IPS-NIHi7 (cell line): Measurements from ENCODE around the gene SLC25A46.
"Not testable (repeated sequence)": the region's sequence is repeated elsewhere in the genome, so short reads cannot be mapped to it uniquely, and the experiment has no call there.

Experiments used
- DNase-seq: peaks from one replicate; pipeline ENCODE4 v3.0.0; 2012; ENCODE audit warnings: mixed read lengths; ENCODE audit errors: extremely low spot score

SLC25A46 gene

DNA sequence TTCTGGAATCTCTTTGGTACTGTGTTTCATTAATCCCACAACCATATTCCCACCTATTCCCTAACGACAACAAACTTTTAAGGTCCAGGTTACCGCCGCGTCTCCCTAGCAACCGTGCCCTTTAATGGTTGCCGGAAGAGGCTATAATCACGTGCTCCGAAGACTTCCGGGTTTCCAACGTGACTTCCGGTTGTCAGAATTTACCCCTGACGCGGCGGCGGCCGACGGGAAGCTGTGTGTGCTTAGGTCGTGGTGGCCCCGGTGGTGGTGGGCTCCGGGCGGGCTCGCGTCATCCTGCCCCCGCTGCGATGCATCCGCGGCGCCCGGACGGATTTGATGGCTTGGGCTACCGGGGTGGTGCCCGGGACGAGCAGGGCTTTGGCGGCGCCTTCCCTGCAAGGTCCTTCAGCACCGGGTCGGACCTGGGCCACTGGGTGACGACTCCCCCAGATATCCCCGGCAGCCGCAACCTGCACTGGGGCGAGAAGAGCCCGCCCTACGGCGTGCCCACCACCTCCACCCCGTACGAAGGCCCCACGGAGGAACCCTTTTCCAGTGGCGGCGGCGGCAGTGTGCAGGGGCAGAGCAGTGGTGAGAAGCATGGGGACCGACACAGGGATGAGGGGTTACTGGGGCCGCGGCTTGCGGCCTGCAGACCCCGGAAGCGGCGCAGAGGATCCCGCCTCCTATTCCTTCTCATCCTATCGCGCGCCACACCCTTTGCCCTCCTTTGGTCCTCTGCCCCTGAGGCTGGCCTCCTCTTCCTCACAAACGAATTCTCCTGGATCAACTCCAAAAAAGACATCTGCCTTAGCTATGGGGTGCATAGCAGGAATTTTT, at the start of gene SLC25A46:
TSS of gene SLC25A46 (plus strand) at position 196 of the 840 bp plus-strand sequence. CDS start at position 309, 113 bp downstream.
- peak; percentile 85 for DNase-seq

DNA sequence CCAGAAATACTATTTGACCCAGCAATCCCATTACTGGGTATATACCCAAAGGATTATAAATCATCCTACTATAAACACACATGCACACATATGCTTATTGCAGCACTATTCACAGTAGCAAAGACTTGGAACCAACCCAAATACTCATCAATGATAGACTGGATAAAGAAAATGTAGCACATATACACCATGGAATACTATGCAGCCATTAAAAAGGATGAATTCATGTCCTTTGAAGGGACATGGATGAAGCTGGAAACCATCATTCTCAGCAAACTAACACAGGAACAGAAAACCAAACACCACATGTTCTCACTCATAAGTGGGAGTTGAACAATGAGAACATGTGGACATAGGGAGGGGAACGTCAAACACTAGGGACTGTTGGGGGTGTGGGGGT, 48.2 kb upstream of the SLC25A46 start:
- DNase-seq = not testable (repeated sequence)

DNA sequence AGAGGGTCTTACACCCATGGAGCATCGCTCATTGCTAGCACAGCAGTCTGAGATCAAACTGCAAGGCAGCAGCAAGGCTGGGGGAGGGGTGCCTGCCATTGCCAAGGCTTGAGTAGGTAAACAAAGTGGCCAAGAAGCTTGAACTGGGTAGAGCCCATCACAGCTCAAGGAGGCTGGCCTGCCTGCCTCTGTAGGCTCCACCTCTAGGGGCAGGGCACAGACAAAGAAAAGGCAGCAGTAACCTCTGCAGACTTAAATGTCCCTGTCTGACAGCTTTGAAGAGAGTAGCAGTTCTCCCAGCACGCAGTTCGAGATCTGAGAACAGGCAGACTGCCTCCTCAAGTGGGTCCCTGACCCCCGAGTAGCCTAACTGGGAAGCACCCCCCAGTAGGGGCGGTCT, 46.1 kb upstream of the SLC25A46 start:
- DNase-seq = not testable (repeated sequence)

DNA sequence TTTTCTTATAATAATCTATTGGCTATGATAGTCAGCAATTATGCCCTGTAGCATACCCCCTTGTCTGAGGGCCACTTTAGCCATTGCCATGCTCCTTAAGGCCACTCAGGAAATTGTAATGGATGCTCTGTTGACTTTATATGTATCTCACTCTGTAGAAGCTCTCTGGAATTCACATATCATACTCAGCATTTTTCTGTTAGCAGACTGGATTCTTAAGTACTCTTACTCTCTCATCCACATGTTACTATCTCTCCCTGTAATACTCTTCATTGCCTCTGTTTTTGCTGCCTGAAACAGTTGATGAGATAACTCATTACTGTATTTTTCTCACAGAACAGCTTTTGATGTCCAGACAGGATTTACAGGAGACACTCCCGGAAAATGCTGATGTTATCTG, 36.5 kb upstream of the SLC25A46 start:
- no peak for DNase-seq

DNA sequence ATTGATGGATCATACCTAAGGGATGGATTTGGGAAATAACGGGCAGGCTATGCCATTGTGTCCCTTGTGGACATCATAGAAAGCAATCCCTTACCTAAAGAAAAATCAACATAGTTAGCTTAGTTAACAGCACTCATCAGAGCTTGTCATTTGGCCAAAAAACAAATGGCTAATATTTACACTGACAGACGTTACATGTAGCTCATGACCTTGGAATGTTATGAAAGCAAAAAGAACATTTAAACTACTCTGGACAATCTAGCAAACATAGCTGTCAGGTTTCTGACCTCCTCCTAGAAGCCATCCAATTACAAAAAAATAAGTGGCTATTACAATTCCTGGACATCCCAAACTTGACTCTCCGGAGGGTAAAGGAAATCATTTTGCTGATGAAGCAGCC, 36.1 kb upstream of the SLC25A46 start:
- no peak for DNase-seq

DNA sequence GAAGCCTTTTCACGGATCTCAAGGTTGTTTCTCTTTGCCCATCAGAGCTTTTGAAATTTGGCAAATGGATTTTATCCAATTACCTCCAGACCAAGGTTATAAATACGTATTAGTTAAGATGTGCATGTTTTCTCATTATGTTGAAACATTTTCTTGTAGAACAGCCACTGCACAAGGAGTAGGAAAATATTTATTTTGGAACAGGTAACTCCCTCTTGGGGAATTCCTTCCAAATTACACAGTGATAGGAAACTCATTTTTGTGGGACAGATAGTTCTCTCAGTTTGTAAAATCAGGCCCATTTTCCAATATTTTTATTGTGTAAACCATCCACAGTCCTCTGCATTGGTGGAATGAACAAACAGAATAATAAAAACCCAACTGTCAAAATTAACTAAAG, 35.3 kb upstream of the SLC25A46 start:
- DNase-seq = no peak

DNA sequence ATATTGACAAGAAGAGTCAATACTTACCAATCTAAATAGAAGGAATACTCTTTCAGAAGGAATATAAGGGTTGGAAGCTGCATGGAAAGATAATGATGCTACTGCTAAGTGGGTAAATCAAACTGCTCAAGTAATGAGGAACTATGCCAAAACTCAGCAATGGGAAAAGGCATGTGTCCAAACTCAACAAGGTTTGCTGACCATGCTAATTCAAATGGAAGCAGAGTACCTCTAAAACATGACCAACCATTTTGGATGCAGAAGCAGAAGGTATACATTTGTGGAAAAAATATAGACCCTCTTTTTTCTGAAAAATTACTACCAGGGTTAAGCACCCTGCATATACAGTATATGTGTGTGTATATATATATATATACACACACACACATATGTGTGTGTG, 33.5 kb upstream of the SLC25A46 start:
- no peak for DNase-seq

DNA sequence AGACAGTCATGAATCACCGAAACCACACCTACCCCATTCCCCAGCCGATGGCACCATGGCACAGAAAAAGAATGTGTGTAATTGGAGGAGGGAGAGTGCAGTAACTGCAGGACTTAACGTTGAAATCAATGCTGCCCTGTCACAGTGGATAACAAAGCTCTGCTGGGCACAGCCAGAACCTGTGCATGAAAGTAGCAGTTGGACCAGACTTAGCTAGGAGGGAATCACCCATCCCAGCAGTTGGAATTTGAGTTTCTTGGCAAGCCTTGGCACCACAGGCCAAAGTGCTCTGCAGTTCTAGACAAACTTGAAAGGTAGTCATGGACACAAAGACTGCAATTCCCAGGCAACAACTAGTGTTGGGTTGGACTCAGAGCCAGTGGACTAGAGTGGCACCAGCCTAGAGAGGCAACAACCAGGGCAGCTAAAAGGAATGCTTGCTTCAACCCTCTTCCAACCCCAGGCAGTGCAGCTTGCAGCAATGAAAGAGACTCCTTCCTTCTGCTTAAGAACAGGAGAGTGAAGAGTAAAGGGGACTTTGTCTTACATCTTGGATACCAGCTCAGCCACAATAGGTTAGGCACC, 31.5 kb upstream of the SLC25A46 start:
- no peak for DNase-seq

DNA sequence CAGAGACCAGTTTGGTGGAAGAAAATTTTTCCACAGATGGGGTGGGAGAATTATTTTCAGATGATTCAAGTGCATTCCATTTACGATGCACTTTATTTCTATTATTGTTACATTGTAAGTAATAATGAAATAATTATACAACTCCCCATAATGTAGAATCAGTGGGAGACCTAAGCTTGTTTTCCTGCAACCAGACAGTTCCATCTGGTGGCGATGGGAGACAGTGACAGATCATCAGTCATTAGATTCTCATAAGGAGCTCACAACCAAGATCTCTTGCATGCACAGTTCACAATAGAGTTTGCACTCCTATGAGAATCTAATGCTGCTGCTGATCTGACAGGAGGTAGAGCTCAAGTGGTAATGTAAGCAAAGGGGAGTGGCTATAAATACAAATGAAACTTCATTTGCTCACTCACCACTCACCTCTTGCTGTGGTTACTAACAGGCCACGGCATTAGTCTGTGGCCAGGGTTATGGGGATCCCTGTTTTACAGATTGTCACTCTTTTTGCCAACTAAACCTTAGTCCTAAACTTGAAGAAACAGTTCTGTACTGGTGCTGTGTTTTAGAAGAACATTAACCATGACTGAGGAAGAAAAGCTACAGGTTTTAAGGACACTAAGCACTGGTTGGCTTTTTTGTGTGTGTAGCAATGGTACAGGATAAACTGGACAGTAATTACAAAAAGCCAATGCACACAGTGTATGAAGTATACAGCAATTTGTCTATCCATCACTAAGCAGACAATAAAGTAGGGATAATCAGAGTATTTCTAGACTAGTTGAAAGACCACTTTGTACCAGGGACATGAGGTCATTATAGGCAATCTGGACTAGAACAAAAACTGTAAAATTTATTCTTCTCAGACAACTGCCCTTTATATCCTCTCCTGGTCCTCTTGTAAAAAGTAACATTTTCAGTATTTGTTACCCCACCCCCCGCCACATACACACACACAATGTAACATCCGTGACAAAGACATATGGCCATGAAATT, 22.3 kb upstream of the SLC25A46 start:
- DNase-seq = no peak

DNA sequence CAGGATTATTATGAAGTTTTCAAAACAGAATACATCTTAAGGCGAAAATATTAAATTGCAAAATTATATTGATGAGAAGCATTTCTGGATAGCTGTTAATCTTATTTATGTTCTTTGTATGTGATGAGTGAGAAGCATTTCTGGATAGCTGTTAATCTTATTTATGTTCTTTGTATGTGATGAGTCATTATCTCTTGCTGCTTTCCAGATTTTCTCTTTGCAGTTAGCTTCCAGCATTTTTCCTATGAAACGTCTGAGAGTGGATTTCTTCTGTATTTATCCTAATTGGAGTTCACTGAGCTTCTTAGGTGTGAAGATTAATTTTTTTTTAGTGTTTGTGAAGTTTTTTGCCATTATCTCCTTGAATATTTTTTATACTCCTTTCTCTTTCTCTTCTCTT, 20.5 kb upstream of the SLC25A46 start:
- no peak for DNase-seq

DNA sequence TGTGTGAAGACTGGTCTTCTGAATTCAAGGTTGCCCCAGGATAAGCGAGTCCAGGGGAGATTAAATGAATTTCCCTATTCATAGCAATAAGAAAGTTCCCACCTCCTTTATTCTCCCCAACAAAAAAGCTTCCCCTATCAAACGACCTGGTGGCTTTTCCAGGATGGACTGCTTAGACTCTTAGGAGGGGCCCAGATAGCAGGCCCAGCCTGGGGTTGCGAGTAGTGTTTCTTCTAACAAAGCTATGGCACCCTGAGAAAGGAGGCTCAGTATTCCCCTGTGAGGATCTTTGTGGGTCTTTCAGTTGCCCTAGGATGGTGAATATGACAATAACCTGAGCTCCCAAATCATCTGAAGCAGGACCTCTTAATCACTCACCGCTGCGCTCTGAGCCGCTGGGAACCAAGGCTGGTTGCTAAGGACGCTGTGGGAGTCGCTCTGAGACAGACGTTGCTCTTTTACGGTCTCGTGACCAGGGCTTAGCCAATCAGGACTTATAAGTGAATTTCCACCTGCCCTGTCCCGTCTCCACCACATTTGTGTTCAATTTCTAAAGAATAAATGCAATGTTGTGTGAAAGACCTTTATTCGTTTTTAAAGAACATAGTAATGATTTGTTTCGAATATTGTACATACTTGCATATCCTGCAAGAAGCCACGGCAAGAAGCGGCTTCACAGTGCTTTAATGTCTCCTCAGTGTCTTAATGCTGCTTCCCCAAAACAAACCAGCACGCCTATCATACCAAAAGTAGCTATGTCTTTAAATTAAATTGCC, 12.4 kb upstream of the SLC25A46 start, which contains the start of gene TMEM232:
TSS of gene TMEM232 (minus strand) at position 423 of the 776 bp plus-strand sequence. CDS start 59,319 bp downstream, outside the sequence.
- DNase-seq = peak; percentile 87

DNA sequence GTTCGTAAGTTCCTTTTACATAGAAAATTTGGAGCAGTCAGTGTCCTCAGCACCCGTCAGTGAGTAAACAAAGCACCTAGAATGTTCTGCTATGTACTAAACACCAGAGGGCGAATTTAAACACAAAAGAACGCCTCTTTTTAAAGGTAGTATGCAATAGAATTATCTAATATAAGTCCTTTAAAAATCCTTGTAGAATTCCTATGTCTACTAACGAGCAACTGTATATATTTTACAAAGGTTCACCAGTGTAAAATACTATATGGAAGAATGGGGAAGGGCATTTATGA, 11.8 kb upstream of the SLC25A46 start:
- no peak for DNase-seq

DNA sequence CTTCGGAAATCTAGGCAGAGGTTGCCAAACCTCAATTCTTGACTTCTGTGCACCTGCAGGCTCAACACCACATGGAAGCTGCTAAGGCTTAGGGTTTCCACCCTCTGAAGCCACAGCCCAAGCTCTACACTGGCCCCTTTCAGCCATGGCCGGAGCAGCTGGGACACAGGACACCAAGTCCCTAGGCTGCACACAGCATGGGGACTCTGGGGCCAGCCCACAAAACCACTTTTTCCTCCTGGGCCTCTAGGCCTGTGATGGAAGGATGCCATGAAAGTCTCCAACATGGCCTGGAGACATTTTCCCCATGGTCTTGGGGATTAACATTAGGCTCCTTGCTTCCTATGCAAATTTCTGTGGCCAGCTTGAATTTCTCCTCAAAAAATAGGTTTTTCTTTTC, 7.3 kb upstream of the SLC25A46 start:
- DNase-seq = not testable (repeated sequence)

DNA sequence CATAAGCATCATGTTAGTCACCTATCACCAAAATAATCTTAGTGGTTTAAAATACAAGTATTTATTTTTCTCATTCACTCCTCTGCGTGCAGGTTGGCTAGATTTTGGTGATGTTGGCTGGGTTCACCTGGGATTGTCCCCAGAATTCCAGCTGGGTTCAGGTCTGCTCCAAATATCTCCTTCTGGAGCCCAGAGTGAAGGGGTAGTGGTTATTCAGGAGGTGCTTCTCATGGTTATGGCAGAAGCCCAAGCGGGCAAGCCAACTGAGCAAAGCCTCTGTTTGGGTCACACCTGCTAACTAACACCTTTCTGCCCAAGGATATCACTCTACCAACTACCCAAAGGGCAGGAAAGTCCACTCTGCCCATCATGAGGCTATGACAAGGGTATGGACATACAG, 4.7 kb upstream of the SLC25A46 start:
- no peak for DNase-seq

DNA sequence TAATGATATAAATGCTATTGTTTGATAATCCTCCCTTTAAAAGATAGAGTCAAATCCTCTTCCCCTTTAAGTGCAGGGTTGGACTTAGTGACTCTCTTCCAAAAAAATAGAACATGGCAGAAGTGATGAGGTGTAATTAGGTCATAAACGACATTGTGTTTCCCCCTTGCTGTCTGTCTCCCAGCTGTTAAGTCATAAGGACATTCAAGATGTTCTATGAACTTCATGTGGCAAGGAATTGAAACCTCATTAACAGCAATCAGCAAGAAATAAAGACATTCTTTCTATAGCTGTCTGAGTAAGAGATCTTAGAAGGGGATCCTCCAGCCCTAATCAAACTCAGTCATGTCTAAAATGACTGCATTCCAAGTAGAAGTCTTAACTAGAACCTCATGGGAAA, 3.3 kb upstream of the SLC25A46 start:
- no peak for DNase-seq

DNA sequence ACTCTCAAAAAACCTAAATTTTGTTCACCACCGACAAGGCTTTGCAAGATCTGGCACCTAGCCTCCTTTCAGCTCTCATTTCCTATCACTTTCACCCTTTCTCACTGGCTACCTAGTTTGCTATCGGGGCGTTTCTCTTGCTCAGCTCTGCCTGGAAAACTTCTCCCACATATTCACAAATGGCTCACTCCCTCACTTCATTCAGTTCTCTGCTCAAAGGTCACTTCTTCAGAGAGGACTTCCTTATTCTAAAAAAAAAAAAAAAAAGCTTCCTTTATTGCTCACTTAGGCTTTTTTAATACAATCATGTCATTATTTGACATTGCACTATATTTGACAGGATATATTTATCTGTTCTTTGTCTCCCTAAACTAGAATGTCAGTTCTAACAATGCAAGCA, 2.1 kb upstream of the SLC25A46 start:
- no peak for DNase-seq

DNA sequence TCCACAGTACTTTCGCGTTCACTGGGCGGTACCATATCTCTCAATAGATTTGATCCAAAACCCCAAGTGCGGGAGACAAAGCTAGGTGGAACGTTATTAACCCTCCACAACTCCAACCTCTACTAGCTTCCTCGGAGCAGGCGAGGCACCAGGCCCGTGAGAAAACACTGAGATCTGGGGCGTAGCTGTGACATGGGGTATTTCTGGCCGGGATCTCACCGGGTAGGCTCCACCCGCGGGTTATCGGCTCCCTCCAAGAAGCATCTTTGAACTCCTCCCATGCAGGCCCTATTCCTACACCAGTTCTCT, 350 bp upstream of the SLC25A46 start:
- peak; percentile 57 for DNase-seq

DNA sequence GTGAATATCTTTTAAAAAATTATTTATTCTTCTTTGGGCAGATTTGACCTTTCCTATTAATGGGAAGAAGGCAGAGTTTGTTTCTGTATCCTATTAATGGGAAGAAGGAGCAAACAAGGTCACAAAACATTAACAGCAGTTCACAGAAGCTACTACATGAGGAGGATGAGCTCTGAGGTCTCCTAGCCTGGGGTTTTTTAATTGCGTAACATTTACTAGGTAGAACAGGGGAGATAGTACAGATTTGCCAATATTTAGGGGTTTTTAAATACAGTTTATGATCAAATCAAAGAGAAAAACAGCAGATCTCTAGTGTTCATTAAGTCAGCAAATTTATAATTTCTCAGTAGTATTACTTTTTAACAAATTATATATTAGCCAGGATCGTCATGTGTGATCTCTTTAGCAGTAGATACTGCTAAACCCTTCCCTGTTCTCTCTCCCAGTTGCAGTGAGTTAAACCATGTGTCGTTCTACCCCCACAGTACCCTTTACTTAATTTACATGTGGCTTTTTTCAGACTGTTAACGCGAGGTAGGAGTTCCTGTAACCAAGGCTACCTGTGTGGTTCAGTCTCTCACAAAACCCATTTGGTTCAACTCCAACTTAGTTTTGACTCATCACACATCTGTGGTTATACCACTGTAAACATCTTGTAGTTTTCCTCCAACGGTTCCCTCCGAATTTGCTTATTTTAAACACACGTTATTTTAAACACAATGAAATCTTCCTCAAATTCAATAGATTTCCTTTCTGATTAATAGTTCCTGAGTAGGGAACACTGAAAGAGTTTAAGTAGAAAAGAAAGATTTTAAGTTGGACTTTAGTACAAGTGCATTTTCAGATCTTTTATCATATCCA, 13.3 kb downstream of the SLC25A46 start:
- no peak for DNase-seq

DNA sequence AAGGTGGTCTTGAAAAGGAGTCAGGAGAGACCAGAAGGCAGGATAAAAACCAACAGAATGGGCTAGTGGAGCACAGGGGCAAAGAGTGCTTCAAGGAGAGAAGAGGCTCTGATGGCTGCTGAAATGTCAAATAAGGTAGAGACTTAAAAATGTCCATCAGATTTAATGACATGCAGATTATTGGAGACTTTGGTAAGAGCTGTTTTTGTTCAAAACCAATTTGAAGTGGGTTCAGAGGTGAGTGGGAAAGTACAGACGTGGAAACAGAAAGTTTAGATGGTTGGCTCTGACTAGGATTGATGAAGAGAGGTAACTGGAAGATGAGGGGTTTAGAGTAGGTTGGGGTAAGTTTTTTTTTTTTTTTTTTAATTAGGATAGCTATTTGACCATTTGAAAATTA, 14.1 kb downstream of the SLC25A46 start:
- DNase-seq = no peak

DNA sequence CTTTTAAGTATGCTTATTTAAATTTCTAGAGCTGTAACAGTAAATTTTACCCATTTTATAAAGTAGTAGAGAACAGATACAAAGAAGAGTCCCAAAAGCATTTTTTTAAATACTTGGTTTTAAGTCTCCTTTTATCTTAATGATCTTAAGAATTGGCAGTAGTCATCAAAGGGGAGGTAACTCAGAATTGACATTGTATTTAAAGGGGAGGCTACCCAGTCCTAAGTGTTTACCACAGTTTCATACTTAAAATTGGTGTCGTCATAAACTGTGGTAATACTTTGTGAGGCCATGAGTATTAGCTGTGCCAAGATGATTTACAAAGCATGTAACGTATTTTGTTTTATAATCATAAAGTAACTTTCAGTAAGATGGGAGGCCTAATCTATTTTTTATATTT, 14.8 kb downstream of the SLC25A46 start:
- DNase-seq = no peak

DNA sequence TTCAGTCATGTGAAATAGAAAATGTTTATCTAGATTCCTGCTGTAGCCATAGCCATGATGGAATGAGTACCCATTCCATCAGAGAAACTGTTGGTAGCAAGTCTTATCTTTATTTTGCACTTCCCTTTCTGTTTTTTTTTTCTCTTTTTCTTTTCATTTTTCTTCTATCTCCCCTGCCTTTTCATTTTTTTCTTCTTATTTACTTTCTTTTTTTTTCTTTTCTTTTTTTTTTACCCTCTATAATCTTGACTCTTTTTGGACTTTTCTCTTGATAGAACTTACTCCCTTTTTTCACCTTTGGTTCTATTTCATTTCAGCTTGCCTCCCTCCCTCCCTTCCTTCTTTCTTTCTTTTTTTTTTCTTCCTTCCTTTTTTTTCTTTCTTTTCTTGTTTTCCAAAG, 15.4 kb downstream of the SLC25A46 start:
- DNase-seq = no peak
